GM19397 (cell line): ENCODE data around the gene BCL2L1.
"Not testable (repeated sequence)": the region's sequence is repeated elsewhere in the genome, so short reads cannot be mapped to it uniquely, and the experiment has no call there.

ENCODE experiments used
- ATAC-seq: cut with Tn5 transposase; IDR thresholded peaks from one replicate; pipeline ENCODE4 v1.9.1; 2021; ENCODE audit warnings: mild to moderate bottlenecking, moderate library complexity; ENCODE audit not compliant: unreplicated experiment

The BCL2L1 gene

GRCh38 chr20:31722257-31723068 lies at the start of gene BCL2L1:
Gene BCL2L1, minus strand, starts transcription at chr20:31722868. Its CDS starts 650 bp downstream, at chr20:31722218.
- ATAC-seq: no peak

- ATAC-seq: no peak
These were observed 47.6 kb upstream of the BCL2L1 start for GRCh38 chr20:31770243-31770642.

DNA sequence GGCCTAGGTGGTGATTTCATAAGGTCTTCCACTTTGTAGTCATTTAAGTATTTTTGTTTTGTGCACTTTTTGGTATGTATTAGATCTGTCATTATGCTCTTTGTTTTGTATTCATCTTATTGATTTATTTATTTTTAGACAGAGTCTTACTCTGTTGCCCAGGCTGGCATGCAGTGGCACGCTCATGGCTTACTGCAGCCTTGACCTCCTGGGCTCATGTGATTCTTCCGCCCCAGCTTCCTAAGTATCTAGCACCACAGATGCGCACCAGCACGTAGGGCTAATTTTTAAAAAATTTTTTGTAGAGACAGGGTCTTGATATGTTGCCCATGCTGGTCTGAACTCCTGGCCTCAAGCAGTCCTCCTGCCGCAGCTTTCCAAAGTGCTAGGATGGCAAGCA lies 47.0 kb upstream of the BCL2L1 start:
- no peak for ATAC-seq

DNA sequence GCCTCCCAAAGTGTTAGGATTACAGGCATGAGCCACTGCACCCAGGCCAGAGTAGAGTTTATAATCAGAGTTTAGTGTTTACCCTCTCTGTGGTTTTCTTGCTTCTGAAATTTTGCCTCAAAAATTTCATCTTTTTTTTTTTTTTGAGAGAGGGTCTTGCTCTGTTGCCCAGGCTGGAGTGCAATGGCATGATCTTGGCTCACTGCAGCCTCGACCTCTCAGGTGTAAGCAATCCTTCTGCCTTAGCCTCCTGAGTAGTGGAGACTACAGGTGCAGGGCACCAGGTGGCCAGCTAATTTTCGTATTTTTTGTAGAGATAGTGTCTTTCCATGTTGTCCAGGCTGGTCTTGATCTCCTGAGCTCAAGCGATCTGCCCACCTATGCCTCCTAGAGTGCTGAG lies 45.1 kb upstream of the BCL2L1 start:
- ATAC-seq: no peak

- no peak for ATAC-seq
These were observed 42.1 kb upstream of the BCL2L1 start for GRCh38 chr20:31764641-31765305.

DNA sequence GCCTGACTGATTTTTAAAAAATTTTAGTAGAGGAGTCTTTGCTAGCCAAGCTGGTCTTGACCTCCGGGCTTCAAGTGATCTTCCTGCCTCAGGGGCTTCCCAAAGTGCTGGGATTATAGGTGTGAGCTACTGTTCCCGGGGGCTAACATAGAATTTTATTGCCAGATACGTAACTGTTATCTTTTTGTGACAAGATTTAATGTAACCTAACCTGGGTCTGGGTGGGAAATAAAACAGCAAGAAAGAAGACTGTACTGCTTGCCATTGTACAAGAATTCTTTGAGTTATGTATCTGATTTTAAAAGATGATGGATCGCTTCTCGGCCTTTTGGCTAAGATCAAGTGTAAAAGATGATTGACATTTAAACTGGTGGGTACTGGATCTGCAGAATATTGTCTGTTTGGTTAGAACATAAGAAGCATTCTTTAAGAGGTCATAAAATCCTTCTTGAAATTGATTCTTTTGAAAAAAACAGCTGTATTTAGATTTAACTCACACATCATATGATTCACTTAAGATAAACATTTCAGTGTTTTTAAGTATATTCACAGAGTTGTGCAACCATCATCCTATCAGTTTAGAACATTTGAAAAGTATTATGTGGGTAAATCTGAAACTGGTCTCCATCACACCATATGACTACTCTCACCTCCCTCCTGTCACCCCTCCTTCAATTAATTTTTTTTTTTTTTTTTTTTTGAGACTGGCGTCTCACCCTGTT lies 38.0 kb upstream of the BCL2L1 start:
- ATAC-seq: no peak

GRCh38 chr20:31759836-31760518 lies 37.3 kb upstream of the BCL2L1 start:
- no peak for ATAC-seq

DNA sequence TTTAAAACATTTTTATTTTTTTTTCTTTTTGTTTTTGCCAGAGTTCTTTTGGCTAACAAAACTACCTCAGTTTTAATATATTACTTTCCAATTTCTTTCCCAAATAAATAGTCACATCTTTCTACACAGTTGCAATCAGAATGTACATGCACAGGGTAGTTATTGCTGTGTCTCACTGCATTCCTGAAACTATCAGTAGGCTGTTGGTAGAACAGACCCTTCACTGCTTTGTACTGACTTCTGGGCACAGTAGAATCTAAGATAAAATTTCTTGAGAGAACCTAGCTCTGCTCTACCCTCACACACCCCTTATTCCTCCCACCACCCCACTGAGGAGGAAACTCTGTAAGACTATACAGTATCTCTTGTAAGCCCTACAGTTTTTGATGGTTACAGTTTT lies 36.3 kb upstream of the BCL2L1 start:
- ATAC-seq: no peak

GRCh38 chr20:31758521-31758920 lies 35.9 kb upstream of the BCL2L1 start:
- ATAC-seq: no peak

- ATAC-seq: no peak
These were observed 34.6 kb upstream of the BCL2L1 start for GRCh38 chr20:31757254-31757653.

DNA sequence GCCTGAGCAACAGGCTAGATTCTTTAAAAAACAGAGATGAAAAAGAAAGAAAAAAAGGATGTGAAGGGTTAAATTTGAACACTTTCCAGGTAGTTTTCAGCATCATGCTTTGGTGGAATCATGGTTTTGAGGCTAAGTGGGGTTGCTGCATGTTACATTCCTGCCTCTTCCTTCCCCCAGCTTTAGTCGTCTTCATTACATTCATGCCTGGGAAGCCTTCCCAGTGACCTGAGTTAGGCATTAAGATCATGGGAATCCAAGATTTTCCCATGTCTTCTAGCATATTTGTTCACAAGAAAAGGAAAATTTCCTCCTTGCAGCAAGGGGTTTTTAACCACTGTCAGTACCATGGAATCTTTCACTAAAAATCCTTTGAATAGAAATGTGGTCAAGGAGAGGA lies 28.5 kb upstream of the BCL2L1 start:
- no peak for ATAC-seq

DNA sequence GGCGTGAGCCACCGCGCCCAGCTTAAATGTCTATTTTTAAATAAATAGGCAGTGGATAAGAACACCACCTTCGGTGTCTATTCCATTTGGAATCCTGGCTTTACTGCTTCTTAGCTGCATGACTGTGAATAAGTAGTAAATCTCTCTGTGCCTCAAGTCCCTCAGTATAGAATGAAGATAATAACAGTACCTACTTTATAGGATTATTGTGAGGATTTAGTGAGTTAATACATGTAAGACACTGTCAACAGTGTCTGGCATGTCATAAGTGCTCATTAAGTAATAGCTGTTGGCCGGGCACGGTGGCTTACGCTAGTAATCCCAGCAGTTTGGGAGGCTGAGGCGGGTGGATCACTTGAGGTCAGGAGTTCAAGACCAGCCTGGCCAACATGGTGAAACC lies 26.6 kb upstream of the BCL2L1 start:
- ATAC-seq: no peak

DNA sequence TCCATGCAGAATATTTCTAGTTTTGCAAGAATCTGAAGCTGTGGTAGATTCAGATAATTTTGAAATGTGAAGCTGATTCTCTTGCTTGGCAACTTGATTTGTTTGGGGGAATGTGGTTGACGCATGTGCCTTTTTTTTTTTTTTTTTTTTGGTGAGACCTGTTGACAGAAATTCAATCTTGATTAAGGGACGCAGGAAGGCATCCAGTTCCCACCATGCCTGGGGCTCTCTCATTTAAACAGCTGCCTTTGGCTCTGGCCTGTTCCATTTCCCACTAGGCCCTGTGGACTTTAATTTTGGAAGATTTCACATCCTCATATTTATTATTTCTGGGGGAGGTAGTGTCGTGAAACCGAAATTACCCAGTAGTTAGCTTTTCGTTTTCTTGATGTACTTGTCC lies 25.0 kb upstream of the BCL2L1 start:
- ATAC-seq: no peak

- ATAC-seq: not testable (repeated sequence)
These were observed 24.4 kb upstream of the BCL2L1 start for GRCh38 chr20:31747028-31747427.

DNA sequence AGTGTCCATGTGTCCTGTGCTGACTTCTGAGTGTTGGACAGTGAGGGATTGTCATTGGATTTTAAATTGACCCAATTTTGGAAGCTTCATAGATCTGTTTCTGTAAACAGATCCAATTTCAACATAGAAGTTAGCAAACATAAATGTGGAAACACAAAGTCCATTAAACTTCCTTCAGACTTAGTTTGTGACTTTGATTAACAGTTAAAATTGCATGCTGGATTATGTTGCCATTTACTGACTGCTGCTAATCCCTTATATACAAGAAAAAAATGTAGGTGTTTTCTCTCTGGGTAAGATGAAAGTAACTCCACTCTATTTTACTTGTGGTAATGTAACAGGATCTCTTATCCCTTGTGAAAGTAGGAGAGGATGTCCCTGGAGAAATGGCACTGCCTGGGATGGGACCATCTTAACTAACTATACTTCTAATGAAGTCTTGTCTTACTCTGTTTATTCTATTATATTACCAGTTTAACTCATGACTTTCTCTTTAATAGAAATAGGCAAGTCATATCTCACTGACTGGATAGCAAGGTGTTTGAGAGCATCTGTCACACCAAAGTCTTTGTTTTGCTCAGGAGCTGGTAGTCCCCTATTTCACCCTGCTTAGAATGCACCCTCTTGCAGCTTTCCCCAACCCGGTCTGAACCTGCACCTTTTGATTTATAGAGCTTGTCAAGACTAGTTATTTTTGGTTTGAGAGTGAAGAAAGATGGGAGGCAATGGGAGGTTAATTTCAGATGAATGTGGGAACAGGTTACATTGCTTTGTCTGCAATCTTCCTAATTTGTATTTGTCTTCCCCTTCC lies 23.6 kb upstream of the BCL2L1 start:
- ATAC-seq: no peak

DNA sequence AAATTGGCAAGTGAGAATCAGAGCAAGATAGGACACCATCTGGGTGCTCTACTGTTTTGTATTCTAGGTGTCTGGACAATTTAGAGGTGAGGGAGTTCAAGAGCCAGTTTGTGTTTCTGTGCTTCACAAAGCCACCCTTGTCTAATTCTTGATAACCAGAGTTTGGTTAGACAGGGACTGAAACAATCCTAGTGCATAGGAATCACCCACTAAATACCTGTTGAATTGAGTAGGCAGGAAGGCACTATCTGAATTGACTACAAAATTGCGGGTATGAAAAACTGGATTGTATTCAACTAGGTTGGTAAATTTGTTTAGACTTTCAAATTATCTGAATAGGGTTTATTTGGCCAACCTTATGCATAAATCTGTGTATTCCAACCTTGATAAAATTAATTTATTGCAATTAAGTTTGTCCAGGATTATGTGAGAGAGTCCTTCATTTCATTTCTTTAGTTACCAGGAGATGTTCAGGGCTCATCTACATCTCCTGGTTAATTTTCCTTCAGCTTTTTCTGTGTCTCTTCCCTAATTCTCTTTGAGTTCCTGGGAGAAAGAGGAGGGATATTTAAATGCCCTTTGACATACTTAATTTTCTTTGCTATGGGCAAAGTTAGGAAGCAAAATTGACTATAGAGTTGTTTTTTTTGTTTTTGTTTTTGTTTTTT lies 18.1 kb upstream of the BCL2L1 start:
- no peak for ATAC-seq

GRCh38 chr20:31740208-31740607 lies 17.5 kb upstream of the BCL2L1 start:
- ATAC-seq: no peak

DNA sequence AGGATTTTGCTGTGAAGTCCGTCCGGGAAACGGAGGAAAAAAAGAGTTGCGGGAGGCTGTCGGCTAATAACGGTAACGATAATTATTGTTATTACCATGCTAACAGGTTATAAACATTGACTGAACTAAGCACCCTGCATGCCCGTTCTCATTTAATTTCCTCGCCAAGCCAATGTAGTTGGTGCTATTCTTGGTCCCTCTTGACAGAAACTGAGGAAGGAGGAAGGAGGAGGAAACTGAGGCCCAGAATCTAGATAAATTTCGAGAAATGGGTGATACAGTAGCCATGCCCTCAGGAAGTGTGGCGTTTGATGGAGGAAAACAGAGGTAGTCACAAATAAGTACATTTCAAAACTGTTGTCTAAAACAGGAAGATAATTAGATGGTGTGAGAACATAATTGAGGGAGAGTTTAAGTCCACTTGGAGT lies 16.9 kb upstream of the BCL2L1 start:
- peak; percentile 3 for ATAC-seq

GRCh38 chr20:31738729-31739549 lies 16.3 kb upstream of the BCL2L1 start, which contains the start of gene TPX2:
Gene TPX2, plus strand, starts transcription at chr20:31739290. Its CDS starts 18,187 bp downstream, at chr20:31757477.
- ATAC-seq: peak; percentile 96
